OCI-M1 (cell line): ENCODE results near the gene GUK1.

Experiments
- DNase-seq: peaks from one replicate; lab custom pipeline; 2025; lab: John Stamatoyannopoulos, UW

Gene GUK1

DNA sequence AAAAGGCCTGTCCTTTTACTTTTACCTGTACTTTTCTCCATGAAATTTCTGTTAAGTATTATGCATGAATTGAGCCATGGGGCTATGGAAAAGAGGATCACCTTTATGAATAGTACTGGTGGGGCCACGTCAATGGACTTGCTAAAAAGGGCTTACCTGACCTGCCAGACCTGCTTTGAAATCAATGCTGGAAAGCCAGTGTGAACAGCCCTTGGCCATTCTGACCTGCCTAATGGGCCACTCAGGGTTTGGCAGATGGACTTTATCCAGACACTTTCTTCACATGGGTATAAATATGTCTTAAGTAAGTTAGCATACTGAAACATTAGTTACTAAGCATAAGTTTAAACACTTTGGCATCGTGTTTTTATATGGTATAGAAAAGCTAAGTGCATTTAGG, 8.3 kb upstream of the GUK1 start:
- DNase-seq, result no peak

DNA sequence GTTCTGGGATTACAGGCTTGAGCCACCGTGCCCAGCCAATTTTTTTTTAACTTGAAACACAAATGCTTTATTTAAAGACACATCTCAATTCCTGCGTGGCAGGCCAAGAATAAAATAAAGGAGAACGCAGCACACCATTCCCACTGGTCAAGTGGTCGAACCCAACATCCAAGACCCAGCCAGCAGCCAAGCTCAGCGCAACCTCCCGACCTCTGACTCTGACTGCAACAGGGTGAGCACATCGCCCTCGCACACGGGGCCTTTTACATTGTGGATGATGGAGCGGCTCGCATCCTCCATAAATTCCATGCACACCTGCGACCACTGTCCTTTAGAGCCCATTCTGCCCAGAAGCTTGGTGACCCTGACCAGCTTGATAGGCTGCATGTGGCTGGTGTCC, 5.5 kb upstream of the GUK1 start:
- DNase-seq, result no peak

DNA sequence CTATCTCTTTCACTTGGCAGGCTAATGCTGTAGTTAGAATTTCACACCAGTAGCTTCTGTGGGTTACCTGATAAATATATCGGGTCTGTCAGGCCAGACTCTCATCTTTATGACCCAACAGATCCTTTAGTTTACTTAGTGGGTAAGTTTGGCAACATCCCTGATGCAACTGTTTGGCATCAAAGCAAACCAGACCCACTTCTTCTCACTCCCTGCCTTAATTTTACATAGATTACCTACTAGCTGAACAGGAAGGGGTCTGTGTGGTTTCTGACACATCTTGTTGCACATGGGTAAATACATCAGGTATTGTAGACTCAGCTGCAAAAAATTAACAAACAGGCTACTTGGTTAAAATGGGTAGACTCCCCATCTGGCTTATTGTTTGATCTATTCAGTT, 3.2 kb upstream of the GUK1 start:
- no peak for DNase-seq

DNA sequence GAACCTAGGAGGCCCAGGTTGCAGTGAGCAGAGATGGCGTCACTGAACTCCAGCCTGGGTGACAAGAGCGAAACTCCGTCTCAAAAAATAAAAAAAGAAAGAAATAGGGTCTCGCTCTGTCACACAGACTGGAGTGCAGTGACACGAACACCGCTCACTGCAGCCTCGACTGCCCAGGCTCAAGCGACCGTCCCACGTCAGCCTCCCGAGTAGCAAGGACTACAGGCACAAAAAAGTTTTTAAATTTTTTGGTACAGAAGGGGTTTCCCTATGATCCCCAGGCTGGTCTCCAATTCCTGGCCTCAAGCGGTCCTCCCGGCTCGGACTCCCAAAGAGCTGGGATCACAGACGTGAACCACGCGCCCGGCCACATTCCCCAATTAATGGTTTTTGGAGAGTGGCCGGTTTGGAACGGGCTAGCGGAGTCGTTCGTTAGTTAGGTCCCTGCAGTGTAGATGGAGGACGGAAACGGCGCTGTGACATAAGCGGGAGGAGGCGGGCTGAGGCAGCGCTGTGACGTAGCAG, 611 bp upstream of the GUK1 start:
- no peak for DNase-seq

DNA sequence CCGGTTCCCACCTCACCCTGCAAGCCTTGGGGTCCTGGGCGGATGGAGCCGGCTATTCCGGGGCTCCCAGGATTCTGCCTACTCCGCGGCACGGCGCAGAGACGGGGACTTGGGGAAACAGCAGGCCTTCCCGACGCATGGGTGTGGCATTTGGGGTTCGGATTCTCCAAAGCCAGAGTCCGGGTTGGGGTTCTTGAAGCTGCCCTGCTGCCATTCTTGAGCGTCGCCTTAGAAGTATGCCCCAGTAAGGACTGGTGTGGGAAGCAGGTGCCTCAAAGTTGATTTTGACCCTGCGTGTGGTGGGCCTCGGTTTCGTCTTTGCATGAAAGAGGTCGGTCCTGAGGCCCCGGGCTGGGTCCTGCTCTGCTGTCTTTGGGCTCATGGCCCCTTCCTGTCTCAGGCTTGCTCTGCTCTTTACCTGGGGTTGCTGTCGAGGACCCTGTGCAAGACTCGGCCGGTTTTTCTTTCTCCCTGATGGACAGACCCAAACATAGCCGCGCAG, 696 bp downstream of the GUK1 start:
- DNase-seq, result no peak

DNA sequence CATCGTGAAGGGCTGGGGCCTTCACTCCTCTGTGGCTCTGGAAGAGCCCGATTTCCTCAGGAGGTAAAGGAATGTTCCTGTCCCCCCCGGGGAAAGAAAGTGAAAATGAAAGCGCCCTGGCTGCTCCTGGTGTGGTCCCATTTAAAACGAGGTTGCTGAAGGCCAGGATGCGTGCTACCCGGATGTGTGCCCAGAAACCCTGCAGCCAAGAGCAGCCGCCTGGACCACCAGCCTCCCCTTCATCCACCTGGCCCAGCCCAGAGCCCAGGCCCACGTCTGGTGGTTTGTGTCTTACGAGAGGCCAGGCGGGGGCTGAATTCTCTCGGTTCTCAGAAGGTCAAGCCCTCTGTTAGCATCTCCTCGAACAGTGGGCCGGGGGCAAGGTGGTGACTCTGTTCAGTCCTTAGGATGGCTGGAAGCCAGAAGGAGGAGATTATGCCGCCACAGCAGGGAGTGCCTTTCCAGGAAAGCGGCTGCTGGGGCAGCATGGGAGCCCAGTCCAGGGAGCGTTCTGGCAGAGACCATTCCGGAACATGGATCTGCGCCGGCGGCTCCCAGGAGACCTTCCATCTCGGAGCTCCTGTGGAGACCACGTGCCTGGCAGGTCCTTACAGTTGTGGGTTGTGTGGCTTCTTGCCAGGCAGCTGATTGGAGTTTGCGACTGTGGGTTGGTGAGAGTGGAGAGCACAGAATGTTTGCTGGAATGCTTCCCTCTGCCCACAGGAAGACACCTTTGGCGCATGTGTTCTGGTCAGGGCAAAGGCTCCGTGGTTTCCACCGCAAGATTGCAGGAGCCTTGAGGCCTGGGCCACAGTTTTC, 1.4 kb downstream of the GUK1 start:
- peak; percentile 60 for DNase-seq

DNA sequence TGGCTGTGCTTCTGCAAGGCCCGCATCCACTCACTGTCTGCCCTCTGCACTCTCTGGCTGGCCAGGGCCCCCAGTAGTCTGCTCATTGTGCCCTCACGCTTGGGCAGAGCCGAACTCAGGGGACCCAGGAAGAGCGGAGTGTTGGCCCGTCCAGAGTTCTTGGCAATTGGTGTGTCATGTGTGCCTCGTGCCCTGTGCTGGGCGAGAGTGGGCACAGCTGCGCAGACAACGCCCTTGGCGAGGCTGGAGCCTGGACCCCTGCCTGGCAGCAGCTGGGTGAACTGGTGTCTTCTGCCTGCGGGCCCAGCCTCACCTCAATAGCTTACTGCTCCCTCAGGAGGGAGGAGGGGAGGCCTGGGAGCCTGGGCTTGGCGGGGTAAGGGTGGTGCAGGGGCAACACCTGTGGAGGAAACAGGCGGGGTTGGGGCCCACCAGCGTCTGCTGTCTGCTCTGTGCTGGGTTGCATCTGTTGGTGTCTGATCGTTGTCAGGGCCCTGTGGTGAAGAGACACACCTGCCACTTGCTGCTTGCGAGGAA, 2.1 kb downstream of the GUK1 start:
- no peak for DNase-seq

DNA sequence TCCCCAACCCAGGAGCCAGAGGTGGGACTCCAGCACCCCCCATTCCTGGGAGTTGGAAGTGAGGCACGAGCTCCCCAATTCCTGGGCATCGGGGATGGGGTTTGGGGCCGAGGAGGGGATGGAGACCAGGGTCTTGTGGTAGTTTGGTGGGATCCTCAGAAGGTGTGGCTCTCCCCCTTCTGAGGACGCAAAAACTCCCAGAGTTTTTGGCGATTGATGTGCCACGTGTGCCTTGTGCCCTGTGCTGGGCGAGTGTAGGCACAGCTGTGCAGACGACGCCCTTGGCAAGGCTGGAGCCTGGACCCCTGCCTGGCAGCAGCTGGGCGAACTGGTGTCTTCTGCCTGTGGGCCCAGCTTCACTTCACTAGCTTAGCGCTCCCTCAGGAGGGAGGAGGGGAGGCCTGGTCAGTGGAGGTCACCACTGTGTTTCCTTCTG, 2.6 kb downstream of the GUK1 start:
- DNase-seq, result no peak

DNA sequence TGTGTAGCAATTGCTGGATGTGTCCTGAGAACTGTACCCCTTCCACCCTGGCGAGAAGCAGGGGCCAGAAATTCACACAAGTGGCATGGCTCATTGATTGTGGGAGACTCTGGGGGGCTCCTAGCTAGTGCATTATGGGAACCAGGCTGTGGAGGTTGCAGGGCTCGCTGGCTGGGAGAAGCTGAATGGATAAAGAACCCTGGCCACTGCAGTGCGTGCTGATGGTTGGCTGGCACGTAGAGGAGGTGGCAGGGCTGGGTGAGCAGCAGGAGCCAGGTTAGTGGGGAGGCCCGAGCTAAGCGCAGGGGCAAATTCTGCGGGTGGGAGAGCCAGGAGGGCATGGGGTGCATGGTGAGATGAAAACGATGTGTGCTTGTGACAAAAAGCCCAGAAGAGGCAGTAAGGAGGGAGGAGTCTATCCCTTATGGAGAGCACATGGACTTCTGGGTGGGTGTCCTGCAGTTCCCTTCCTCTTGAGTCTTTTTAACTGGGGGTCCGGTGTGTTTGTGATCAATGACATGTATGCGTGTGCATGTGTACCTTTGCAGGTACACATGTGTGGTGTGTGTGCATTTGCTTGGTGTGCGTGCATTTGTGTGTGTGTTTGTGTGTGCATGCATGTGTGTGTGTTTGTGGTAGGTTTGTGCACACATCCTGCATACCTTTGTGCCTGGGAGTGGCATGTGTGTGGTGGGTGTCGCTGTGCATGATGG, 3.6 kb downstream of the GUK1 start:
- DNase-seq, result no peak

DNA sequence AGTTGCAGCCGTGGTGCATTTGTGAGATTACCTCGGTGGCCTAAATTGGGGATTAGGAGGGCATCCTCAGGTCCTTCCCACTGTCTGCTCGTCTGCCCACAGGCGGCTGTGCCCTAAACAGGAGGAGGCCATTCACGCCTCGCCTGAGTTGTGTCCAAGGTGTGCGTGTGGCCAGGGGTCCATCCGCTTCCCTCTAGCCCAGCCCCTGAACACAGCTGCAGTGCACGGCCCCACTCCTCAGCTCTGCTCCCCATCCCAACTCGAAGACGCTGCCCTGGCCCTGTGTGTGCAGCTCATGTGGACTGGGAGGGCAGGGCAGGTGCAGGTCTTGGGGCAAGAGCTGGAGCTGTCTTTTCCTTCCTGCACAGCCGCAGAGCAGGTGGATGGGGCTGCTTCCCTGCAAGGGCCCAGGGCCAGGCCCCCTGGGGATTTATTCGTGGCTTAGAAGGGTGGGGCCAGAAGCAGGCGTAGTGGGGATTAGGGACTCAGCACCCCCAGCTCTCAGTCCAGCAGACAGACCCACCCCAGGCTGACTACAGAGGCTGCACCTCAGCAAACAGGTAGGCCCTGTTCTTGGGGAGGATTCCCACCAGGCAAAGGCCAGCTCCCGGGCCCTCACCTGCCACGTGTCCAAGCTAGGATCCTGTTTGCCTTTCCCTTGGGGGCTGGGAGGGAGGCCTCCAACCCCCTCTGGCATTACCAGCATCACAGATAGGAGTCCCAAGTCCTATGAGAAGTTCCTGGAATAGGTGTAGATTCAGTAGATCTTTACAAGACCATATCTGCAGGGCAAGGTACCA, 4.3 kb downstream of the GUK1 start:
- DNase-seq, result no peak

DNA sequence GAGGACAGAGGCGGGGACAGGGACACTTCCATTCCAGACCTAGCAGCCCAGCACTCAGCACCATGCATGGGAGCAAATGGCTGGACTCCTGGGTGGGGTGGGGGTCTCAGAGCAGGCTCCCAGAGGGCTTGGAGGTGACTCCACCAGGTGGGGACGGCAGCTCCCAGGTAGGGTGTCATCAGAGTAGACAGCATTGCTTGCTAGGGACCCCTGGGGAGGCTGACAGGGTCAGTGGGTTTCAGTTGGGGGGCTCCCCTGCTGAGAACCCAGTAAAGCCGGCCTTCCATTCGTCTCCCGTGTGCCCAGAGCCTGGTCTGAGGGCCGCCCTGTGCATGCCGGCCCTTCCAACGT, 4.9 kb downstream of the GUK1 start:
- DNase-seq, result no peak

DNA sequence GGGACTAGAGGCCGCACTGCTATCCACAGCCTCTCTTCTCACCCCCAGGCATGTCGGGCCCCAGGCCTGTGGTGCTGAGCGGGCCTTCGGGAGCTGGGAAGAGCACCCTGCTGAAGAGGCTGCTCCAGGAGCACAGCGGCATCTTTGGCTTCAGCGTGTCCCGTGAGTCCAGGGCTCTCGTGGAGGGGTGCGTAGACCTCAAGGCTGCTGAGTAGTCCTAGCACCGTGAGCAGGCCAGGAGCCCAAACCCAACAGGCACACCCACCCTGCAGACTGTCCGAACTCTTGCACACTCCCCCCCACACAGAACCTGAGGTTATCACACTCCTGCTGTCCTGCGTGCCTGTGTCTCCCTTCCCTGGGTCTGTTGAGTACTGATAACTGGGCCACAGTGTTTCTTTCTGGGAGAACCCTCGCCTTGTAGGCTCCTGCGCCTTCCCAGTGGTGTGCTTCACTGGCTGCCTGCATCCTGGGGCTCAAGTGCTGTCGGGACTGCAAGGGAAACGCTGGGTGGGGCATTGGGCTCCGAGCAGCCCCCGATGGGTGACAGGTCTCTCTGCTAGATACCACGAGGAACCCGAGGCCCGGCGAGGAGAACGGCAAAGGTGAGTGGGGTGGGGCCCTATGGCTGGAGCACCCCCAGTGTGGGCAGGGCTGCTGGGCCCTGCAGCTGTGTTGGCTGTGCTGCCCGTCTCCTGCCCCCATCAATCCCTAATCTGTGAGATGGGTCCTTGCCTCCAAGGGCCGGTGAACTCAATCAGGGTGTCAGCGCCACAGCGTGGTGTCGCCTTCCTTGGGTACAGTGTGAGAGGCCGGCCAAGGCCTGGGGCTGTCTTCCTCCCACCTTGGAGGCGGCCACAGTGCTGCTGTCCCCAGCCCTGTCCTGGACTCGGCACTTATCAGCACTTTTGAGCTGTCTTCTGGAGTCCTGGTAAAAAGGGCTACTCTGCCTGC, 5.7 kb downstream of the GUK1 start:
- no peak for DNase-seq

DNA sequence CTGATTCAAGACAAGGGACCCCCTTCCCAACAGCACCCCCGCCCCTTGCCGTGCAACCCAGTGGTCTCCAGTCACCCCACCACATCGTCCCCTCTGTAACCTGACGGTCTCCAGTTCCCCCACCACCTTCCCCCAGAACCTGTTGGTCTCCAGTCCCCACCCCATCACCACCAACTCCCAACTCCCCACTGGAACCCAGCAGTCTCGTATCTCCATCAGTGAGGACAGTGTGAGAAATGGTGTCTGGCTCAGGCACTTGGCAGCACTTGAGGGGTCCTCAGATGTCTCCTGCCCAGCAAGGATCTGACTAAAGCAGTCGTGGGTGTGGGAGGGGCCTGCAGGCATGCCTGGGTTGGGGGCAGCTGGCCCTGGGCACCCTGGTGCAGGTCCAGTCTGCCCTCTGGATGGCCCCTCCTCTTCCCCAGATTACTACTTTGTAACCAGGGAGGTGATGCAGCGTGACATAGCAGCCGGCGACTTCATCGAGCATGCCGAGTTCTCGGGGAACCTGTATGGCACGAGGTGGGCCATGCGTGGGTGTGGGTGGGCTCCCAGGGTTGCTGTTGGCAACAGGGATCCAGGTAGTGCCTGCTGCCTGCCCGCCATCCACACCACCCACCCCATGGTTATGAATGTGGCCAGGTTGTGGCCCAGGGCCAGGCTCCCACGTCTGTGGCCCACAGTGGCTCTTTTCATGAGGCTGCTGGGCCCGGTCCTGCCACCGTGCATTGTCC, 6.5 kb downstream of the GUK1 start:
- DNase-seq, result no peak

DNA sequence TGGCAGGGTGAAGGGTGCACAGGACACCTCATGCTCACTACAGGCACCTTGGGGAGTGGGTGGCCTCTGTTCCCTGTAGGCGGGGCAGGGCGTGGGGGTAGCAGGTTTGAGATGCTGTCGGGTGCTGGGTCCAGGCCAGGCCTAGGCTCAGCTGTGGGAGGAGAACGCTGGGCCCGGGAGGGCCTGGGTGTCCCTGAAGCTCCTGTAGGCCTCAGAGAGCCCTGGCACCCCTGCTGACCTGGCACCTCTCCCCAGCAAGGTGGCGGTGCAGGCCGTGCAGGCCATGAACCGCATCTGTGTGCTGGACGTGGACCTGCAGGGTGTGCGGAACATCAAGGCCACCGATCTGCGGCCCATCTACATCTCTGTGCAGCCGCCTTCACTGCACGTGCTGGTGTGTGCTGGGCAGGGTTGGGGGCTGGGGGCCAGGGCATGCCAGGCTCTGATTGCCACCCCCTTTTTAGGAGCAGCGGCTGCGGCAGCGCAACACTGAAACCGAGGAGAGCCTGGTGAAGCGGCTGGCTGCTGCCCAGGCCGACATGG, 7.1 kb downstream of the GUK1 start:
- DNase-seq, result no peak

DNA sequence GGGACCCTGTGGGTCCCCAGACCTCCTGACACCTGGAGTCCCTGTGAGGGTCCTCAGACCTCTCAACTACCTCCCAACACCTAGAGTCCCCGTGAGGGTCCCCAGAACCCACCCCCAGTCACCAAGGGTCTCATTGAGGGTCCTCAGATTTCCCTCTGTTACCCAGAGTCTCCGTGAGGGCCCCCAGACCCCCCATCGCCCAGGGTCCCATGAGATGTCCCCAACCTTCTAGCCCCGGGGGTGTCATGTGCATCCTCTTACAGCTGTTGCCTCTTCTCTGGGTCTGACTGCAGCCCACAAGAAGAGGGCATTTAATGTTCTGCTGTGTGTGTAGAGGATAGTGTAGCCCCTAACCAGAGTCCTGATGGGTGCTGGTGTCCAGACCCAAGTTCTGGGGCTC, 7.7 kb downstream of the GUK1 start:
- DNase-seq, result no peak

DNA sequence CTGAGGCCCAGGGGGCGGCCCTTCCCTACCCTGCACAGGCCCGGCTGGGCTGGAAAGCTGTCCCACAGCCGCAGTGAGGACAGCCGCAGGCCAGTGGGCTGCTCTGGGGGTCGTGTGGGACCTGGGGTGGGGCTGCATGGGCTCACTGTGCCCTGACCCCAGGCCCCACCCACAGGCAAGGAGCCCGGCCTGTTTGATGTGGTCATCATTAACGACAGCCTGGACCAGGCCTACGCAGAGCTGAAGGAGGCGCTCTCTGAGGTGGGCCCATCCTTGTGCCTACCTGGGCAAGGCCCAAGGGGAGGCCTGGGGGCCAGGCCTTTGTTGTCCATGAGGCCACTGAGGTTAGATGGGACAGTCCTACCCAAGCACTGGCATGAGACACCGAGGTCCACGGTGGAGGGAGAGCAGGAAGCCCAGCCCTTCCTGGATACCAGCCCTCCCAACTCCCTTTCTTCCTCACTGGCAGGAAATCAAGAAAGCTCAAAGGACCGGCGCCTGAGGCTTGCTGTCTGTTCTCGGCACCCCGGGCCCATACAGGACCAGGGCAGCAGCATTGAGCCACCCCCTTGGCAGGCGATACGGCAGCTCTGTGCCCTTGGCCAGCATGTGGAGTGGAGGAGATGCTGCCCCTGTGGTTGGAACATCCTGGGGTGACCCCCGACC, 8.2 kb downstream of the GUK1 start:
- DNase-seq, result no peak

DNA sequence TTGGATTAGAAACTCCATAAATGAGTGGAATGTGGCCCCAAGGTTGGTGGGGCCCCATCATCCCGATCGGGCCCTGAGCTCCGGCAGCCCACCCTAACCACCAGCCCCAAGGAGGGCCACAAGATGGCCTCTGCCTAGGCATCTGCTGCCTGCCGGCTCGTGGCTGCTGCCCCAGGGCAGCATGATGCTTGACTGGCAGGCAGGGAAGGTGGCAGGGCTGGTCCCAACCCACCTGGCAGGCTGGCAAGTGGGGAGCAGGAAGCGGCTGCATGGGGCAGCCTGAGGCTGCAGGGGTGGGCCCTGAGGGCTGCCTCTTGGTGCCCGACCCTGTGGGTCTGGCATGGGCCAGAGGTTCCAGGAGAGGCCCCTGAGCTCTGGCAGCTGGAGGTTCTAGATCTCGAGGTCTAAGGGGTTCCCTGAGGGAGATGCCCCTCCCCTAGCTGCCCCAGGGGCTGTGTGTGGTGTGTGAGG, 8.9 kb downstream of the GUK1 start:
- no peak for DNase-seq

DNA sequence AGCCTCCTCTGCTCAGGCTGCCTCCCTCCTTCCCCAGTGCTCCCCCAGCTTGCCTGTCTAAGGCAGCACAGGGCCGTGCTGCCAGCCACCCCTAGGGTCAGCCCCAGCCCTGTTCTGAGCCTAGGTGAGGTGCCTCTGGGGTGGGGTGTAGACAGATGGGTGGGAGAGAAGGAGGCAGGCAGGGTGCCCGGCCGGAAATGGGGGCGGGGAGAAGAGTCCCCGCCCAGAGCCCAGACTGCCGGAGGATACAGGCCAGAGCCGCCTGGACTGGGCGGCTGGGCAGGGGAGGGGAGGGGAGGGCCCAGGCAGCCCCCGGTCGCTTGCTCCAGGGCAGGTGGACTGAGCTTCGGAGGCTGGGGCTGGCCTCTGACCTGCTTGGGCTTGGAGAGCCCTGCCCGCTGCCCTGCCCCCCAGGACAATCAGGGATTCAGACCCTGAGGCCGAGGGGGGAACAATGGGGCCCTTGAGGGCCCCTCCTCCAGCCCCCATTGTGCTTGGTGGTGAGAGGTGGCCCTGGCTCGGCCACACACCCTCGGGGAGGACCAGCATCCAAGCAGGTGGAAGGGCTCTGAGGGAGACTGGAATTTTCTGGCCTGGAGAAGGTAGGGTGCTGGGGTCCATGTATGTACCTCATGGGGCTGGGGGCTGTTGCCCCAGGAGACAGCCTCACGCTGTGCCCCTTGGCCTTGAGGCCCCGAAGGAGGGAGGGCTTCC, 9.5 kb downstream of the GUK1 start, which contains the start of gene GJC2:
GJC2 (plus strand) TSS at position 525 of the 714 bp plus-strand sequence. CDS start 7,829 bp downstream, outside the sequence.
- DNase-seq, result no peak

DNA sequence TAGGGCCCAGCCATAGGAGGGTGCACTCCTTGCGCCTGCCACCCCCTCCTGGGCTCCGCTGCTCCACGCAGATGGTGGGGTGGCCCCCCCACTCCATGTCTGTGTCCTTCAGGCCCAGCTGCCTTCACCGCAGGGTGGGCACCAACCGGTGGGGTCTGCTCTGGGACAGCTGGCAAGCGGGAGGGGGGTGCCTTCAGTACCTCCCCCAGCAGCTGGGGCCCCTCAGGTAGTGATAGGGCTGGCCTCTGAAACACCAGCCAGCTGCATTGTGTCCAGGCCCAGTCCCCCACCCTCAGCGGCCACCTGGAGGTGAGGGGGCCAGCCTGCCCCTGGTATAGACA, 10.0 kb downstream of the GUK1 start:
- no peak for DNase-seq
